H1 (cell line): ENCODE data around the gene EPB41L4B.

Experiments
- EGR1 ChIP-seq: IDR thresholded peaks from 2 replicates; pipeline ENCODE4 v1.6.1; 2011; ENCODE audit warnings: low read depth, low read length, borderline replicate concordance
- NRF1 ChIP-seq: IDR thresholded peaks from 2 replicates; pipeline ENCODE4 v1.6.1; 2011; ENCODE audit warnings: mild to moderate bottlenecking, low read depth, low read length, improper control_type of control experiment
- POLR2A ChIP-seq, 2 experiments: IDR thresholded peaks; 1 replicate in 1 of 2; 2 replicates in 1 of 2; pipeline ENCODE4 v1.6.1; 2011; ENCODE audit warnings: low read depth in 2 of 2, low read length in 2 of 2, mild to moderate bottlenecking in 2 of 2; ENCODE audit errors: control extremely low read depth in 1 of 2
- TAF1 ChIP-seq: IDR thresholded peaks from 2 replicates; pipeline ENCODE4 v1.6.1; 2011; ENCODE audit warnings: mild to moderate bottlenecking, low read depth, low read length
- TF ChIP-seq, protein P1 (sequence below), 3 experiments: IDR thresholded peaks; 1 replicate in 2 of 3; 2 replicates in 1 of 3; pipeline versions ENCODE4 v1.5.1 to v1.6.1; 2011; ENCODE audit warnings: low read length in 3 of 3, mild to moderate bottlenecking in 3 of 3, inconsistent platforms in 2 of 3, low read depth in 1 of 3, moderate library complexity in 1 of 3; ENCODE audit not compliant: insufficient read depth in 1 of 3; ENCODE audit errors: control extremely low read depth in 1 of 3
- TF ChIP-seq, protein P2 (sequence below): IDR thresholded peaks from 2 replicates; pipeline ENCODE4 v1.6.1; 2012; ENCODE audit warnings: inconsistent platforms

DNA sequence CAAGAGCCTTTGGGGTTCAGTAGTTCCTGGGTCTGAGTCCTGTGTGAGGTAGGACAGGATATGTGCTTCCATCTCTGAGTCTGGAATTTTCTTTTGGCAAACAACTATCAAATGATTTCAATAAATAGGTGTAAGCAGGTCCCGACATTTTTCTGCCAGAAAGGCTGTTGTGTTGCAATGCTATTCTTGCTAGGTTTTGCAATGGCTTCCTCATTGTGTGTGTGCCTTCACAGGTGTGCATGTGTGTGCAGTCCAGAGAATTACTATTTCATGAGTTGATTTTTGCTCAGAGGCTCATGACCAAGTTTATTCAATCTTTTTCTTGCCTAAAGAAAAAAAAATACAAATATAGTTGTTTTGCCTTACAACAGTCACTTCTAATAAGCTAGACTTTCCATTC, 89.3 kb downstream of the EPB41L4B start:
- TF ChIP-seq, protein P1, sequence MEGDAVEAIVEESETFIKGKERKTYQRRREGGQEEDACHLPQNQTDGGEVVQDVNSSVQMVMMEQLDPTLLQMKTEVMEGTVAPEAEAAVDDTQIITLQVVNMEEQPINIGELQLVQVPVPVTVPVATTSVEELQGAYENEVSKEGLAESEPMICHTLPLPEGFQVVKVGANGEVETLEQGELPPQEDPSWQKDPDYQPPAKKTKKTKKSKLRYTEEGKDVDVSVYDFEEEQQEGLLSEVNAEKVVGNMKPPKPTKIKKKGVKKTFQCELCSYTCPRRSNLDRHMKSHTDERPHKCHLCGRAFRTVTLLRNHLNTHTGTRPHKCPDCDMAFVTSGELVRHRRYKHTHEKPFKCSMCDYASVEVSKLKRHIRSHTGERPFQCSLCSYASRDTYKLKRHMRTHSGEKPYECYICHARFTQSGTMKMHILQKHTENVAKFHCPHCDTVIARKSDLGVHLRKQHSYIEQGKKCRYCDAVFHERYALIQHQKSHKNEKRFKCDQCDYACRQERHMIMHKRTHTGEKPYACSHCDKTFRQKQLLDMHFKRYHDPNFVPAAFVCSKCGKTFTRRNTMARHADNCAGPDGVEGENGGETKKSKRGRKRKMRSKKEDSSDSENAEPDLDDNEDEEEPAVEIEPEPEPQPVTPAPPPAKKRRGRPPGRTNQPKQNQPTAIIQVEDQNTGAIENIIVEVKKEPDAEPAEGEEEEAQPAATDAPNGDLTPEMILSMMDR (IDR thresholded peaks at IDR 0.05; ENCODE audit: control extremely low read depth in 1 of 3, insufficient read depth in 1 of 3, low read depth in 1 of 3, low read length in 3 of 3) = no peak
- TF ChIP-seq POLR2A (IDR thresholded peaks at IDR 0.05; ENCODE audit: control extremely low read depth in 1 of 2, low read depth in 2 of 2, low read length in 2 of 2) = no peak
- no peak for TF ChIP-seq TAF1
- TF ChIP-seq EGR1 = no peak
- TF ChIP-seq, protein P2, sequence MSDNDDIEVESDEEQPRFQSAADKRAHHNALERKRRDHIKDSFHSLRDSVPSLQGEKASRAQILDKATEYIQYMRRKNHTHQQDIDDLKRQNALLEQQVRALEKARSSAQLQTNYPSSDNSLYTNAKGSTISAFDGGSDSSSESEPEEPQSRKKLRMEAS = no peak
- no peak for TF ChIP-seq NRF1
